IgD-negative memory B cell (primary cell): Measurements from ENCODE around the gene AZGP1. TPM values are rescaled to one million over a fixed set of nuclear protein-coding genes. Genes with fewer than 3 reads are reported as not detected.
"Not testable (repeated sequence)": the region's sequence is repeated elsewhere in the genome, so short reads cannot be mapped to it uniquely, and the experiment has no call there.

Source experiments
- H3K27ac Mint-ChIP-seq, 3 donors: one replicate each; pipeline ENCODE4 v1.8.0; 2020 to 2022; ENCODE audit warnings: mild to moderate bottlenecking in 3 of 3, mixed read lengths in 3 of 3, moderate library complexity in 1 of 3
- H3K27me3 Mint-ChIP-seq: one replicate; pipeline ENCODE4 v1.8.0; 2021; ENCODE audit warnings: mixed read lengths
- H3K36me3 Mint-ChIP-seq: one replicate; pipeline ENCODE4 v1.8.0; 2020; ENCODE audit warnings: mild to moderate bottlenecking, mixed read lengths
- H3K4me1 Mint-ChIP-seq, 3 donors: one replicate each; pipeline ENCODE4 v1.8.0; 2020 to 2022; ENCODE audit warnings: mixed read lengths in 3 of 3, mild to moderate bottlenecking in 1 of 3
- H3K4me3 Mint-ChIP-seq, 4 donors: one replicate each; pipeline ENCODE4 v1.8.0; 2020 to 2022; ENCODE audit warnings: mild to moderate bottlenecking in 4 of 4, mixed read lengths in 4 of 4, moderate library complexity in 3 of 4
- H3K9me3 Mint-ChIP-seq, 3 donors: one replicate each; pipeline ENCODE4 v1.8.0; 2020 to 2021; ENCODE audit warnings: mixed read lengths in 3 of 3, mild to moderate bottlenecking in 1 of 3
- polyA plus RNA-seq: library from polyadenylated mRNA; unstranded; fragments of 300-500 nt; fragmentation: Illumina TruSeq; gene quantifications from one replicate; pipeline ENCODE4 v1.2.3, GENCODE V29; 2021

The AZGP1 gene
- polyA plus RNA-seq, result not detected

GRCh38 chr7:99975782-99976521 is at the start of gene AZGP1:
Gene AZGP1 (minus strand): TSS chr7:99976031. CDS start chr7:99976020, 11 bp downstream.
- peak within 1 kb of the TSS in 1 of 3 donors; percentile 24 for H3K27ac Mint-ChIP-seq
- H3K9me3 Mint-ChIP-seq, result peaks cover 0 to 1% (median 0%) of the 10 kb centered on the region in 3 donors
- peaks cover 0 to 4% (median 0%) of the 10 kb centered on the region in 3 donors for H3K4me1 Mint-ChIP-seq
- H3K27me3 Mint-ChIP-seq, result peaks cover 17% of the 10 kb centered on the region
- H3K36me3 Mint-ChIP-seq, result no peaks in the 10 kb centered on the region
- no peak within 1 kb of the TSS for H3K4me3 Mint-ChIP-seq

- Mint-ChIP-seq H3K36me3 (peaks cover 4% of the 10 kb centered on the region), H3K27ac (no peak overlapping the region), H3K4me3 (no peak overlapping the region), H3K4me1 (peaks cover 6 to 8% (median 8%) of the 10 kb centered on the region in 3 donors), H3K9me3 (no peaks in the 10 kb centered on the region), H3K27me3 (no peaks in the 10 kb centered on the region)
These were observed 48.3 kb upstream of the AZGP1 start for GRCh38 chr7:100024020-100024619.

- H3K27ac Mint-ChIP-seq, result no peak overlapping the region
- H3K4me3 Mint-ChIP-seq, result no peak overlapping the region
- no peaks in the 10 kb centered on the region for H3K9me3 Mint-ChIP-seq
- peaks cover 4% of the 10 kb centered on the region for H3K36me3 Mint-ChIP-seq
- no peaks in the 10 kb centered on the region for H3K27me3 Mint-ChIP-seq
- peaks cover 6 to 10% (median 8%) of the 10 kb centered on the region in 3 donors for H3K4me1 Mint-ChIP-seq
These were observed 47.7 kb upstream of the AZGP1 start for GRCh38 chr7:100023526-100023925.

- no peaks in the 10 kb centered on the region for H3K27me3 Mint-ChIP-seq
- H3K9me3 Mint-ChIP-seq, result no peaks in the 10 kb centered on the region
- no peak overlapping the region for H3K27ac Mint-ChIP-seq
- no peak overlapping the region for H3K4me3 Mint-ChIP-seq
- peaks cover 10 to 16% (median 13%) of the 10 kb centered on the region in 3 donors for H3K4me1 Mint-ChIP-seq
- peaks cover 4% of the 10 kb centered on the region for H3K36me3 Mint-ChIP-seq
These were observed 46.8 kb upstream of the AZGP1 start for GRCh38 chr7:100022621-100023020.

GRCh38 chr7:100021297-100021696 is 45.5 kb upstream of the AZGP1 start:
- Mint-ChIP-seq H3K27me3 (no peaks in the 10 kb centered on the region), H3K9me3 (no peaks in the 10 kb centered on the region), H3K4me1 (peaks cover 15 to 22% (median 22%) of the 10 kb centered on the region in 3 donors), H3K27ac (no peak overlapping the region), H3K4me3 (no peak overlapping the region), H3K36me3 (peaks cover 4% of the 10 kb centered on the region)

- H3K4me3 Mint-ChIP-seq, result peak overlapping the region in 1 of 4 donors; percentile 46
These were observed 44.1 kb upstream of the AZGP1 start for GRCh38 chr7:100019908-100020307.

GRCh38 chr7:100017875-100018274 is 42.0 kb upstream of the AZGP1 start:
- peaks cover 1% of the 10 kb centered on the region for H3K36me3 Mint-ChIP-seq
- no peaks in the 10 kb centered on the region for H3K27me3 Mint-ChIP-seq
- H3K4me3 Mint-ChIP-seq, result peak overlapping the region in 1 of 4 donors; percentile 71
- H3K4me1 Mint-ChIP-seq, result peaks cover 23 to 30% (median 27%) of the 10 kb centered on the region in 3 donors
- no peaks in the 10 kb centered on the region for H3K9me3 Mint-ChIP-seq
- peak overlapping the region in 1 of 3 donors; percentile 86 for H3K27ac Mint-ChIP-seq

More at GRCh38 chr7:100019908-100020307, 44.1 kb upstream of the AZGP1 start:
- Mint-ChIP-seq H3K9me3 (no peaks in the 10 kb centered on the region), H3K4me1 (peaks cover 23 to 29% (median 27%) of the 10 kb centered on the region in 3 donors), H3K36me3 (peaks cover 4% of the 10 kb centered on the region), H3K27ac (no peak overlapping the region), H3K27me3 (no peaks in the 10 kb centered on the region)

- H3K27ac Mint-ChIP-seq, result no peak overlapping the region
- H3K9me3 Mint-ChIP-seq, result no peaks in the 10 kb centered on the region
- H3K36me3 Mint-ChIP-seq, result peaks cover 1% of the 10 kb centered on the region
- H3K27me3 Mint-ChIP-seq, result no peaks in the 10 kb centered on the region
- H3K4me3 Mint-ChIP-seq, result peak overlapping the region in 1 of 4 donors; percentile 71
- peaks cover 23 to 28% (median 27%) of the 10 kb centered on the region in 3 donors for H3K4me1 Mint-ChIP-seq
These were observed 41.5 kb upstream of the AZGP1 start for GRCh38 chr7:100017300-100017699.

- Mint-ChIP-seq H3K4me3 (peak overlapping the region; percentile 88 to 97 (median 94)), H3K4me1 (peaks cover 23 to 28% (median 27%) of the 10 kb centered on the region in 3 donors), H3K27ac (peak overlapping the region; percentile 55 to 100 (median 97)), H3K9me3 (no peaks in the 10 kb centered on the region), H3K27me3 (no peaks in the 10 kb centered on the region), H3K36me3 (peaks cover under 1% of the 10 kb centered on the region)
These were observed 40.5 kb upstream of the AZGP1 start for GRCh38 chr7:100016215-100016901.

GRCh38 chr7:100015232-100016214 is 39.7 kb upstream of the AZGP1 start, which contains the start of gene ZKSCAN1:
Gene ZKSCAN1 (plus strand): TSS chr7:100015596. CDS start chr7:100023507, 7,911 bp downstream.
- Mint-ChIP-seq H3K4me3 (peak within 1 kb of the TSS; percentile 88 to 97 (median 94)), H3K4me1 (peaks cover 23 to 27% (median 26%) of the 10 kb centered on the region in 3 donors), H3K36me3 (no peaks in the 10 kb centered on the region), H3K9me3 (no peaks in the 10 kb centered on the region), H3K27ac (peak within 1 kb of the TSS; percentile 55 to 100 (median 97)), H3K27me3 (no peaks in the 10 kb centered on the region)

GRCh38 chr7:100013328-100013676 is 37.5 kb upstream of the AZGP1 start:
- Mint-ChIP-seq H3K4me3 (peak overlapping the region in 1 of 4 donors; percentile 53), H3K27ac (no peak overlapping the region), H3K9me3 (no peaks in the 10 kb centered on the region), H3K27me3 (peaks cover 10% of the 10 kb centered on the region), H3K36me3 (no peaks in the 10 kb centered on the region), H3K4me1 (peaks cover 15 to 21% (median 20%) of the 10 kb centered on the region in 3 donors)

- not testable (repeated sequence) for H3K36me3 Mint-ChIP-seq, H3K9me3 Mint-ChIP-seq, H3K27ac Mint-ChIP-seq
- Mint-ChIP-seq H3K4me1 (peaks cover 13 to 15% (median 14%) of the 10 kb centered on the region in 3 donors), H3K4me3 (peak overlapping the region in 1 of 4 donors; percentile 53), H3K27me3 (peaks cover 17% of the 10 kb centered on the region)
These were observed 36.8 kb upstream of the AZGP1 start for GRCh38 chr7:100012385-100013327.

GRCh38 chr7:100011516-100011915 is 35.7 kb upstream of the AZGP1 start:
- peak overlapping the region in 1 of 4 donors; percentile 70 for H3K4me3 Mint-ChIP-seq
- H3K4me1 Mint-ChIP-seq, result peaks cover 8 to 10% (median 10%) of the 10 kb centered on the region in 3 donors
- H3K9me3 Mint-ChIP-seq, result no peaks in the 10 kb centered on the region
- peaks cover 17% of the 10 kb centered on the region for H3K27me3 Mint-ChIP-seq
- no peaks in the 10 kb centered on the region for H3K36me3 Mint-ChIP-seq
- H3K27ac Mint-ChIP-seq, result no peak overlapping the region
